HG02678 (cell line): ENCODE measurements around the gene MRPL17.
"Not testable (repeated sequence)": the region's sequence is repeated elsewhere in the genome, so short reads cannot be mapped to it uniquely, and the experiment has no call there.

Experiments
- ATAC-seq: cut with Tn5 transposase; IDR thresholded peaks from one replicate; pipeline ENCODE4 v1.9.1; 2021; ENCODE audit warnings: mild to moderate bottlenecking, moderate library complexity; ENCODE audit not compliant: unreplicated experiment

Gene MRPL17

GRCh38 chr11:6682936-6683861 lies at the start of gene MRPL17:
TSS of gene MRPL17 (minus strand) at chr11:6683340. CDS start at chr11:6683296, 44 bp downstream.
- ATAC-seq, result peak; percentile 95

GRCh38 chr11:6727971-6728760 lies 45.0 kb upstream of the MRPL17 start:
- no peak for ATAC-seq

- no peak for ATAC-seq
Measured at GRCh38 chr11:6725386-6725896, 42.3 kb upstream of the MRPL17 start.

GRCh38 chr11:6724013-6724412 lies 40.9 kb upstream of the MRPL17 start:
- ATAC-seq, result no peak

GRCh38 chr11:6721343-6721742 lies 38.2 kb upstream of the MRPL17 start:
- no peak for ATAC-seq

GRCh38 chr11:6719576-6719975 lies 36.4 kb upstream of the MRPL17 start:
- ATAC-seq, result no peak

- no peak for ATAC-seq
Measured at GRCh38 chr11:6717426-6717825, 34.3 kb upstream of the MRPL17 start.

- not testable (repeated sequence) for ATAC-seq
Measured at GRCh38 chr11:6711552-6711951, 28.4 kb upstream of the MRPL17 start.

- no peak for ATAC-seq
Measured at GRCh38 chr11:6708876-6709275, 25.7 kb upstream of the MRPL17 start.

- no peak for ATAC-seq
Measured at GRCh38 chr11:6705905-6706535, 22.9 kb upstream of the MRPL17 start.

- no peak for ATAC-seq
Measured at GRCh38 chr11:6703247-6704063, 20.3 kb upstream of the MRPL17 start.

- ATAC-seq, result not testable (repeated sequence)
Measured at GRCh38 chr11:6701955-6702354, 18.8 kb upstream of the MRPL17 start.

- no peak for ATAC-seq
Measured at GRCh38 chr11:6695377-6695776, 12.2 kb upstream of the MRPL17 start.

GRCh38 chr11:6694229-6694535 lies 11.0 kb upstream of the MRPL17 start:
- ATAC-seq, result no peak

GRCh38 chr11:6693342-6694228 lies 10.4 kb upstream of the MRPL17 start:
- ATAC-seq, result no peak

- no peak for ATAC-seq
Measured at GRCh38 chr11:6692128-6692527, 9.0 kb upstream of the MRPL17 start.

- ATAC-seq, result not testable (repeated sequence)
Measured at GRCh38 chr11:6690431-6691132, 7.4 kb upstream of the MRPL17 start.

GRCh38 chr11:6687876-6688275 lies 4.7 kb upstream of the MRPL17 start:
- no peak for ATAC-seq

- no peak for ATAC-seq
Measured at GRCh38 chr11:6686006-6686405, 2.9 kb upstream of the MRPL17 start.
